NCI-H82 (cell line): ENCODE measurements around the gene E2F1.
"Not testable (repeated sequence)": the region's sequence is repeated elsewhere in the genome, so short reads cannot be mapped to it uniquely, and the experiment has no call there.

ENCODE experiments used
- DNase-seq: peaks from one replicate; lab custom pipeline; 2025; lab: John Stamatoyannopoulos, UW

The E2F1 gene

GRCh38 chr20:33644313-33645071, 41.7 kb downstream of the E2F1 start:
- DNase-seq: no peak

GRCh38 chr20:33640287-33640686, 45.9 kb downstream of the E2F1 start:
- DNase-seq: no peak

GRCh38 chr20:33636776-33637175, 49.4 kb downstream of the E2F1 start:
- no peak for DNase-seq

GRCh38 chr20:33635341-33635740, 50.8 kb downstream of the E2F1 start:
- no peak for DNase-seq

GRCh38 chr20:33631910-33632309, 54.3 kb downstream of the E2F1 start:
- DNase-seq: not testable (repeated sequence)

GRCh38 chr20:33630507-33630906, 55.7 kb downstream of the E2F1 start:
- no peak for DNase-seq

GRCh38 chr20:33629979-33630378, 56.2 kb downstream of the E2F1 start:
- DNase-seq: no peak

GRCh38 chr20:33629533-33629932, 56.7 kb downstream of the E2F1 start:
- no peak for DNase-seq

- no peak for DNase-seq
Observed at GRCh38 chr20:33627577-33628216, 58.5 kb downstream of the E2F1 start.

- DNase-seq: no peak
Observed at GRCh38 chr20:33626190-33626589, 60.0 kb downstream of the E2F1 start.
